ENCODE data around the gene ESYT2. TPM values are rescaled to one million over a fixed set of nuclear protein-coding genes. Genes with fewer than 3 reads are reported as not detected.

Gene ESYT2
- polyA plus RNA-seq, 1 donor (not counting 4 experiments of a cell fraction or from before 2014, with no cell fraction given): 45.9 TPM

- H3K4me2 ChIP-seq (ENCODE audit: control insufficient read depth, extremely low read depth, insufficient read depth, low read depth, low read length): no peak overlapping the region
- no peak overlapping the region for H3K9ac ChIP-seq (ENCODE audit: control insufficient read depth, extremely low read depth, insufficient read depth, low read length)
- no peaks in the 10 kb centered on the region for H3K79me2 ChIP-seq (ENCODE audit: control insufficient read depth, insufficient read depth, low read length)
- H4K20me1 ChIP-seq (ENCODE audit: control insufficient read depth, extremely low read depth, insufficient read depth, low read length): no peaks in the 10 kb centered on the region
- FAIRE-seq (no peak), DNase-seq (ENCODE audit: low read depth, low spot score) (no peak)
- peaks cover 28 to 45% of the 10 kb centered on the region in 2 experiments for H3K36me3 ChIP-seq (ENCODE audit: control insufficient read depth in 2 of 2, extremely low read depth in 1 of 2, insufficient read depth in 2 of 2, low read length in 2 of 2)
- dilution Hi-C loops (cut with MboI; ENCODE audit: extremely low pct_ligation_motif_present, low sequenced_read_pairs): no loop called here
- H3K9me1 ChIP-seq (ENCODE audit: control insufficient read depth, extremely low read depth, insufficient read depth, low read length): no peaks in the 10 kb centered on the region
- H3K27ac ChIP-seq (ENCODE audit: control insufficient read depth, insufficient read depth, low read length): no peak overlapping the region
- no peaks in the 10 kb centered on the region for H3K27me3 ChIP-seq (ENCODE audit: control insufficient read depth, extremely low read depth, insufficient read depth, low read length)
- TF ChIP-seq EZH2 (IDR thresholded peaks at IDR 0.05; ENCODE audit: low read length): no peak
- no peak for TF ChIP-seq CTCF (optimal IDR thresholded peaks at IDR 0.05 in 1 of 3, IDR thresholded peaks at IDR 0.05 in 1 of 3, conservative IDR thresholded peaks at IDR 0.05 in 1 of 3; ENCODE audit: extremely low read depth in 1 of 3, insufficient read depth in 2 of 3, low read length in 3 of 3)
- H3K9me3 ChIP-seq (ENCODE audit: control insufficient read depth, low read depth, low read length): no peaks in the 10 kb centered on the region
- H2AFZ ChIP-seq (ENCODE audit: control insufficient read depth, low read length): no peak overlapping the region
- no peak overlapping the region for H3K4me3 ChIP-seq (ENCODE audit: control insufficient read depth in 2 of 3, extremely low read depth in 1 of 3, insufficient read depth in 2 of 3, low read depth in 1 of 3, low read length in 3 of 3)
- H3K4me1 ChIP-seq (ENCODE audit: control insufficient read depth, extremely low read depth, insufficient read depth, low read length): no peaks in the 10 kb centered on the region
These were observed 65.8 kb downstream of the ESYT2 start for GRCh38 chr7:158763454-158764033.

- Histone ChIP-seq H3K4me2 (ENCODE audit: control insufficient read depth, extremely low read depth, insufficient read depth, low read depth, low read length) (no peak overlapping the region), H3K36me3 (ENCODE audit: control insufficient read depth in 2 of 2, extremely low read depth in 1 of 2, insufficient read depth in 2 of 2, low read length in 2 of 2) (peaks cover 28 to 49% of the 10 kb centered on the region in 2 experiments), H3K9ac (ENCODE audit: control insufficient read depth, extremely low read depth, insufficient read depth, low read length) (no peak overlapping the region), H2AFZ (ENCODE audit: control insufficient read depth, low read length) (no peak overlapping the region), H3K27ac (ENCODE audit: control insufficient read depth, insufficient read depth, low read length) (no peak overlapping the region), H3K4me1 (ENCODE audit: control insufficient read depth, extremely low read depth, insufficient read depth, low read length) (no peaks in the 10 kb centered on the region), H3K79me2 (ENCODE audit: control insufficient read depth, insufficient read depth, low read length) (no peaks in the 10 kb centered on the region), H3K9me1 (ENCODE audit: control insufficient read depth, extremely low read depth, insufficient read depth, low read length) (no peaks in the 10 kb centered on the region), H3K9me3 (ENCODE audit: control insufficient read depth, low read depth, low read length) (no peaks in the 10 kb centered on the region), H3K27me3 (ENCODE audit: control insufficient read depth, extremely low read depth, insufficient read depth, low read length) (no peaks in the 10 kb centered on the region), H4K20me1 (ENCODE audit: control insufficient read depth, extremely low read depth, insufficient read depth, low read length) (no peaks in the 10 kb centered on the region), H3K4me3 (ENCODE audit: control insufficient read depth in 2 of 3, extremely low read depth in 1 of 3, insufficient read depth in 2 of 3, low read depth in 1 of 3, low read length in 3 of 3) (no peak overlapping the region)
- TF ChIP-seq EZH2 (IDR thresholded peaks at IDR 0.05; ENCODE audit: low read length) (no peak), CTCF (optimal IDR thresholded peaks at IDR 0.05 in 1 of 3, IDR thresholded peaks at IDR 0.05 in 1 of 3, conservative IDR thresholded peaks at IDR 0.05 in 1 of 3; ENCODE audit: extremely low read depth in 1 of 3, insufficient read depth in 2 of 3, low read length in 3 of 3) (no peak)
- dilution Hi-C loops (cut with MboI; ENCODE audit: extremely low pct_ligation_motif_present, low sequenced_read_pairs): no loop called here
- no peak for DNase-seq (ENCODE audit: low read depth, low spot score)
- FAIRE-seq: no peak
These were observed 67.4 kb downstream of the ESYT2 start for GRCh38 chr7:158761945-158762344.
